ENCODE measurements around the gene TMEM51.

The TMEM51 gene, protein sequence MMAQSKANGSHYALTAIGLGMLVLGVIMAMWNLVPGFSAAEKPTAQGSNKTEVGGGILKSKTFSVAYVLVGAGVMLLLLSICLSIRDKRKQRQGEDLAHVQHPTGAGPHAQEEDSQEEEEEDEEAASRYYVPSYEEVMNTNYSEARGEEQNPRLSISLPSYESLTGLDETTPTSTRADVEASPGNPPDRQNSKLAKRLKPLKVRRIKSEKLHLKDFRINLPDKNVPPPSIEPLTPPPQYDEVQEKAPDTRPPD

DNA sequence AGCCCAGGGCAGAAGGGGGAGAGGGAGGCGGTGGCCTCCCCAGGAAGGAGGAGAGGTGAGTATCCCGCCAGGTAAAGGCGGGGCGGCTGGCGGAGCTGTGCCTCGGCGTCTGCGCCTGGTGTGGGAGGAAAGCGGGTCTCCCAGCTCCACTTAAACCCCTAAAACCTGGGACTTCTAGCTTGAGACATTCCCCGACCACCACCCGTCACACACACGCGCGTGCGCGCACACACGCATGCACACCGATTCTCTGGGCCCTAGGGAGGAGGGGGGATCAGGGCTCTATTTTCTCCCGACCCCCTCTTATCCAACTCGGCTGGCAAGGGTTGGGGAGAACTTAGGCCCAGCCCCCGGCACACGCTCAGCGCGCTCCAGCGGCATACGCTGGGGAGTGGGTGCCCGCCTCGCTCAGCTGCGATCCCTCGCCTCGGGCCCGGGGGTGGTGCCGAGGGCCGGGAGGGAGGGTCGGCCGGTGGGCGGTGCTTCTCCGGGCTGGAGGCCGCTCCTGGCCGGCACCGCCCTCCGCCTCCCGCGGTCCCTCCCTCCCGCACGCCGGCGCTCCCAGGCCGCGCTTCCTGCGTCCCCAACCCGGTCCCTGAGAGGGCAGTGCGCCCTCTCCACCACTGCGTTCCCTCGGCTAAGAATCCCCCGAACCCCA lies at the start of gene TMEM51:
TSS of gene TMEM51 (plus strand) at position 564 of the 658 bp plus-strand sequence. CDS start 61,341 bp downstream, outside the sequence.
- H3K4me3 ChIP-seq (ENCODE audit: low read length): peak within 1 kb of the TSS; percentile 77
- H3K9ac ChIP-seq (ENCODE audit: low read length): peak within 1 kb of the TSS; percentile 32
- H3K36me3 ChIP-seq (ENCODE audit: control insufficient read depth, insufficient read depth, low read length, severe bottlenecking): no peaks in the 10 kb centered on the region
- DNase-seq (ENCODE audit: low read depth): peak; percentile 69
- H3K27me3 ChIP-seq (replicated peaks; ENCODE audit: control insufficient read depth, insufficient read depth, low read length): peaks cover 35% of the 10 kb centered on the region
- peaks cover 5% of the 10 kb centered on the region for H3K9me3 ChIP-seq (ENCODE audit: control insufficient read depth, low read length)
- peaks cover 14% of the 10 kb centered on the region for H3K4me1 ChIP-seq (ENCODE audit: control insufficient read depth, insufficient read depth, low read length)

DNA sequence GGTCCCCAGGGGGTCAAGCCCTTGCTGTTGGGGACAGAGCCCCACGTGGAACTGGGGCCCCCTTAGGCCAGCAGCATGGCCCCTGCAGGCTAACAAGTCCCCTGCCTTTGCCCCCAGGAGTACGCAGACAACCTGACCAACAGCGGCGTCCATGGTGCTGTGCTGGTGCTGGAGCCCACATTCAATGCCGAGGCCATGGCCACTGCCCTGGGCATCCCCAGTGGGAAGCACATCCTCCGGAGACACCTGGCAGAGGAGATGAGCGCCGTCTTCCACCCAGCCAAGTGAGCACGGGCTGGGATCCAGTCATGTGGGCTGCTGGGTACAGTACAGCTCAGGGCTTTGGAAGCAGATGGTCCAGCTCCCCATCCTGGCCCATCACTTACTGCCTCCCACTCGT lies 49.6 kb upstream of the TMEM51 start:
- peaks cover 13% of the 10 kb centered on the region for H3K9me3 ChIP-seq (ENCODE audit: control insufficient read depth, low read length)
- DNase-seq (ENCODE audit: low read depth): no peak
- H3K4me1 ChIP-seq (ENCODE audit: control insufficient read depth, insufficient read depth, low read length): no peaks in the 10 kb centered on the region
- H3K36me3 ChIP-seq (ENCODE audit: control insufficient read depth, insufficient read depth, low read length, severe bottlenecking): no peaks in the 10 kb centered on the region
- H3K27me3 ChIP-seq (replicated peaks; ENCODE audit: control insufficient read depth, insufficient read depth, low read length): peaks cover 31% of the 10 kb centered on the region
- no peak overlapping the region for H3K4me3 ChIP-seq (ENCODE audit: low read length)
- no peak overlapping the region for H3K9ac ChIP-seq (ENCODE audit: low read length)

DNA sequence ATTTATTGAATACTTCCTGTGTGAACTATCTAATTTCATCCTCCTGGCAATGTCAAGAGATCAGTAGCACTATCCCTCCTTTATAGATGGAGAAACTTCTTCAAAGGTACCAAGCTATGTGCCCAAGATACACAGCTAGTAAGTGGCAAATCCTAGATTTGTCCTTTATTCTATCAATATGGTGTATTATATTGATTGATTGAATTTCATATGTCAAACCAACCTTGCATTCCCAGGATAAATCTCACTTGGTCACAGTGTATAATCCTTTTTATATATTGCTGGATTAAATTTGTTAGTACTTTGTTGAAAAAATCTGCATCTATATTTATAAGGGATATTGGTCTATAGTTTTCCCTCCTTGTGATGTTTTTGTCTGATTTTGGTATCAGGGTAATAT lies 48.8 kb upstream of the TMEM51 start:
- no peaks in the 10 kb centered on the region for H3K4me1 ChIP-seq (ENCODE audit: control insufficient read depth, insufficient read depth, low read length)
- H3K9me3 ChIP-seq (ENCODE audit: control insufficient read depth, low read length): peaks cover 13% of the 10 kb centered on the region
- H3K9ac ChIP-seq (ENCODE audit: low read length): no peak overlapping the region
- H3K36me3 ChIP-seq (ENCODE audit: control insufficient read depth, insufficient read depth, low read length, severe bottlenecking): no peaks in the 10 kb centered on the region
- no peak overlapping the region for H3K4me3 ChIP-seq (ENCODE audit: low read length)
- peaks cover 23% of the 10 kb centered on the region for H3K27me3 ChIP-seq (replicated peaks; ENCODE audit: control insufficient read depth, insufficient read depth, low read length)
- no peak for DNase-seq (ENCODE audit: low read depth)

GRCh38 chr1:15106608-15107007 lies 46.9 kb upstream of the TMEM51 start:
- Histone ChIP-seq H3K9me3 (ENCODE audit: control insufficient read depth, low read length) (peaks cover 13% of the 10 kb centered on the region), H3K9ac (ENCODE audit: low read length) (no peak overlapping the region), H3K36me3 (ENCODE audit: control insufficient read depth, insufficient read depth, low read length, severe bottlenecking) (no peaks in the 10 kb centered on the region), H3K4me1 (ENCODE audit: control insufficient read depth, insufficient read depth, low read length) (no peaks in the 10 kb centered on the region), H3K27me3 (replicated peaks; ENCODE audit: control insufficient read depth, insufficient read depth, low read length) (peaks cover 6% of the 10 kb centered on the region), H3K4me3 (ENCODE audit: low read length) (no peak overlapping the region)
- no peak for DNase-seq (ENCODE audit: low read depth)

- Histone ChIP-seq H3K27me3 (replicated peaks; ENCODE audit: control insufficient read depth, insufficient read depth, low read length) (peaks cover 3% of the 10 kb centered on the region), H3K36me3 (ENCODE audit: control insufficient read depth, insufficient read depth, low read length, severe bottlenecking) (no peaks in the 10 kb centered on the region), H3K9ac (ENCODE audit: low read length) (no peak overlapping the region), H3K4me1 (ENCODE audit: control insufficient read depth, insufficient read depth, low read length) (no peaks in the 10 kb centered on the region), H3K4me3 (ENCODE audit: low read length) (no peak overlapping the region), H3K9me3 (ENCODE audit: control insufficient read depth, low read length) (peaks cover 13% of the 10 kb centered on the region)
- no peak for DNase-seq (ENCODE audit: low read depth)
These were observed 46.4 kb upstream of the TMEM51 start for GRCh38 chr1:15107058-15107687.

GRCh38 chr1:15107911-15108310 lies 45.6 kb upstream of the TMEM51 start:
- no peak for DNase-seq (ENCODE audit: low read depth)
- no peak overlapping the region for H3K4me3 ChIP-seq (ENCODE audit: low read length)
- H3K4me1 ChIP-seq (ENCODE audit: control insufficient read depth, insufficient read depth, low read length): no peaks in the 10 kb centered on the region
- H3K36me3 ChIP-seq (ENCODE audit: control insufficient read depth, insufficient read depth, low read length, severe bottlenecking): no peaks in the 10 kb centered on the region
- H3K9ac ChIP-seq (ENCODE audit: low read length): no peak overlapping the region
- H3K9me3 ChIP-seq (ENCODE audit: control insufficient read depth, low read length): peaks cover 13% of the 10 kb centered on the region
- no peaks in the 10 kb centered on the region for H3K27me3 ChIP-seq (replicated peaks; ENCODE audit: control insufficient read depth, insufficient read depth, low read length)

DNA sequence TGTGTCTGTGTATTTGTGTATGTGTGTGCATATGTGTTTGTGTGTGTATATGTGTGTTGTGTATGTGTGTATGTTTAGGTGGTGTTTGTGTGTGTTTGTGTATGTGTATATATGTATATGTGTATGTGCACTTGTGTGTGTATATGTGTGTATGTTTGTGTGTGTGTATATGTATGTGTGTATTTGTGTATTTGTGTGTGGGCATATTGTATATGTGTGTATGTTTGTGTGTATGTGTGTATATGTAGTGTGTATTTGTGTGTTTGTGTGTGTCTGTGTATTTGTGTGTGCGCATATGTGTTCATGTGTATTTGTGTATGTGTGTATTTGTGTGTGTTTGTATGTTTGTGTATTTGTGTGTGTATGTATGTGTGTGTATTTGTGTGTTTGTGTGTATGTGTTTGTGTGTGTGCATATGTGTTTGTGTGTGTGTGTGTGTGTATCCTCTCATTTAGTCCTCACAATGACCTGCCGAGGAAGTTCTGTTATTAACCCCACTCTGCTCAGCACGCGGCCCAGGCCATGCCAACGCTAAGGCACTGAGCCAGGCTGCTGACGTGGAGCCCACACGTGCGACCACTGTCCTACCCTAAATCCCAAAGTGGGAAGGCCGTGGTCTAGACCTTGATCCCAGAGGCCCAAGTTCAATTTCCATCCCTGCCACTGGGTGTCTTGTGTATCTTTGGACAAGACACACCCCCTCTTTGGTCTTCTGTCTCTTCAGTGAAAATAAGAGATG lies 43.2 kb upstream of the TMEM51 start:
- Histone ChIP-seq H3K9ac (ENCODE audit: low read length) (no peak overlapping the region), H3K36me3 (ENCODE audit: control insufficient read depth, insufficient read depth, low read length, severe bottlenecking) (no peaks in the 10 kb centered on the region), H3K4me3 (ENCODE audit: low read length) (no peak overlapping the region), H3K9me3 (ENCODE audit: control insufficient read depth, low read length) (peaks cover 2% of the 10 kb centered on the region), H3K27me3 (replicated peaks; ENCODE audit: control insufficient read depth, insufficient read depth, low read length) (peaks cover 11% of the 10 kb centered on the region), H3K4me1 (ENCODE audit: control insufficient read depth, insufficient read depth, low read length) (no peaks in the 10 kb centered on the region)
- DNase-seq (ENCODE audit: low read depth): no peak

- H3K9me3 ChIP-seq (ENCODE audit: control insufficient read depth, low read length): no peaks in the 10 kb centered on the region
- no peak for DNase-seq (ENCODE audit: low read depth)
- H3K4me3 ChIP-seq (ENCODE audit: low read length): no peak overlapping the region
- H3K27me3 ChIP-seq (replicated peaks; ENCODE audit: control insufficient read depth, insufficient read depth, low read length): peaks cover 16% of the 10 kb centered on the region
- H3K4me1 ChIP-seq (ENCODE audit: control insufficient read depth, insufficient read depth, low read length): no peaks in the 10 kb centered on the region
- H3K36me3 ChIP-seq (ENCODE audit: control insufficient read depth, insufficient read depth, low read length, severe bottlenecking): no peaks in the 10 kb centered on the region
- H3K9ac ChIP-seq (ENCODE audit: low read length): no peak overlapping the region
These were observed 42.7 kb upstream of the TMEM51 start for GRCh38 chr1:15110867-15111230.

DNA sequence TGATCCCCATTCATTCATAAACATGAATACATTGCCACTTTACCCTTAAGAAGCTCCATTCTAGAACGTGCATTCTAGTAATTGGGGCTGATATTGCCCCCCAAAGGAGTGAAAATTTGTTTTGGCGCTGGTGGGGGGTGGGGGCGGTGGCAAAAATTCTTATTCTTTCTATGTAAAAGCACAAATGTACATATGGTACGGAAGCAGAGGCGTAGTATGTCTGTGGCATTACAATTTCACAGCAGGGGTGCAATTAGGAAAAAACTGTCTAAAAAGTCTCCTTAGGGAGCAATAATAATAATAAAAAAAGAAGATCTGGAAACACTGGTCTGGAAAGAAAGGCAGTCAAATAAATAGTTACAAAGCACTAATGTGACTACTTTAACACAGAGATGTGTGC lies 40.4 kb upstream of the TMEM51 start:
- Histone ChIP-seq H3K9ac (ENCODE audit: low read length) (no peak overlapping the region), H3K27me3 (replicated peaks; ENCODE audit: control insufficient read depth, insufficient read depth, low read length) (peaks cover 27% of the 10 kb centered on the region), H3K9me3 (ENCODE audit: control insufficient read depth, low read length) (no peaks in the 10 kb centered on the region), H3K4me1 (ENCODE audit: control insufficient read depth, insufficient read depth, low read length) (no peaks in the 10 kb centered on the region), H3K4me3 (ENCODE audit: low read length) (no peak overlapping the region), H3K36me3 (ENCODE audit: control insufficient read depth, insufficient read depth, low read length, severe bottlenecking) (no peaks in the 10 kb centered on the region)
- no peak for DNase-seq (ENCODE audit: low read depth)

GRCh38 chr1:15114884-15115283 lies 38.7 kb upstream of the TMEM51 start:
- Histone ChIP-seq H3K36me3 (ENCODE audit: control insufficient read depth, insufficient read depth, low read length, severe bottlenecking) (no peaks in the 10 kb centered on the region), H3K9ac (ENCODE audit: low read length) (no peak overlapping the region), H3K4me1 (ENCODE audit: control insufficient read depth, insufficient read depth, low read length) (no peaks in the 10 kb centered on the region), H3K9me3 (ENCODE audit: control insufficient read depth, low read length) (no peaks in the 10 kb centered on the region), H3K4me3 (ENCODE audit: low read length) (no peak overlapping the region), H3K27me3 (replicated peaks; ENCODE audit: control insufficient read depth, insufficient read depth, low read length) (peaks cover 34% of the 10 kb centered on the region)
- no peak for DNase-seq (ENCODE audit: low read depth)
